GM21381 (cell line): ENCODE measurements around the gene RHOT1.
"Not testable (repeated sequence)": the region's sequence is repeated elsewhere in the genome, so short reads cannot be mapped to it uniquely, and the experiment has no call there.

ENCODE experiments used
- ATAC-seq: cut with Tn5 transposase; IDR thresholded peaks from one replicate; pipeline ENCODE4 v1.9.1; 2021; ENCODE audit warnings: mild to moderate bottlenecking, moderate library complexity; ENCODE audit not compliant: unreplicated experiment

Gene RHOT1

DNA sequence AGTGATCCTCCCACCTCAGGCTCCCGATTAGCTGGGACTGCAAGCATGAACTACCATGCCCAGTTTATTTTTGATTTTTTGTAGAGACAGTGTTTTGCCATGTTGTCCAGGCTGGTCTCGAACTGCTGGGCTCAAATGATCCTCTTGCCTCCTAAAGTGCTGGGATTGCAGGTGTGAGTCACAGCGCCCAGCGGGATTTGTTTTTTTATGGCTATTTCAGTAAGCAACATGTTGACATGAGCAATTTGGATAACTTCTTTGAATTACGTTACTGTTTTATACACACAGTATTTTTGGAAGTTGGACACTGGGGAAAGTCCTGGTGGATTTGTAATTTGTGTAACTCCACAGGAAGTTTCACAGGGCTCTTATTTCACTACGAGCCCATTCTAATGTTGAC is 18.5 kb upstream of the RHOT1 start:
- ATAC-seq: no peak

DNA sequence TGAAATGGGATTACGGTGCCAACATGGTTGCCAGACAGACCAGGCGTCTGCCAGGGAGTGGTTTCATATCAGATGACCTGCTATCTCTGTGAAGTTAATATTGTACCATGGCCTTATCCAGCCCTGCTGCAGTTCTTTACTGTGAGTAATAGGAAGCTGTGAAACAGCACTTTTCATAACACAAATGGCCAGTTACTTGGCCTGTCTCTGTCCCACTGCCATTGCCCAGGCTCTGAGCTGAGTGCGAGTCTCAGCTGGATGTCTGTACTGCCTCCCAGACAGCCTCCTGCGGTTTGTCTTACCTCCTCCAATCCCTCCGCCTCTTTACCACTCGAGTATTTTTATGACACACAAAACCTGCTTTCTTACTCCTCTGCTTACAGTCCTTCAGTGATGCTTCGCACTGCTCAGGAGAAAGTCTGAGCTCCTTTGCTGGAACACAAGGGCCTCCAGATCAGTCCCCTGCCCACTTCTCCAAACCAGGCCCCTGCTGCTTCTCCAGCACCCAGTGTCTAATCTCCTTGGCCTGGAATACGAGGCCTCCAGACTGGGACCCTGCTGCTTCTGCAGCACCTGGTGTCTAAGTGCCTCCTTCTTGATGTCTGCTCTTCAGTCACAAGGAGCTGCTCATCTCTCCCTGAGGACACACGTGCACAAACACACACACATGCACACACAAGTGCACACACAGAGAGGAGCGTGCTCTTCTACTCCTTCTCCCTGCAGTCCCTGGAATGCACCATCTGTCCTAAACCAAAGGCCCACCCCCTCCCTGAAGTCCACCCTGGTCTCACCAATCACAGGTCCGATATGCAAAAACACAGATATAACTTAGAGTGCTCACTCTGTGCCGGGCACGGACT is 17.1 kb upstream of the RHOT1 start:
- ATAC-seq: no peak

DNA sequence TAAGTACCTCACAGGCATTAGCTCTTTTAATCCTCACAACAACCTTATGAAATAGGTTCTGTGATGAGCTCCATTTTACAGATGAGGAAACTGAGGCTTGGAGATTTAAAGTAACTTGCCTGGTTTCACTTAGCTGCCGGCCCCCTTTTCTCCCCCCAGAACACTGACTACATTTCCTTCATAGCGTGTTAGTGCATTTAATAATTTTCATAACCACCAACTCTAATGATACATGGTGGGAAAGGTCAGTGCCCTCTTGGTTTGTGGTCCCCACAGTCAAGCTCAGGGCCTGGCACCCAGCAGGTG is 16.5 kb upstream of the RHOT1 start:
- no peak for ATAC-seq

DNA sequence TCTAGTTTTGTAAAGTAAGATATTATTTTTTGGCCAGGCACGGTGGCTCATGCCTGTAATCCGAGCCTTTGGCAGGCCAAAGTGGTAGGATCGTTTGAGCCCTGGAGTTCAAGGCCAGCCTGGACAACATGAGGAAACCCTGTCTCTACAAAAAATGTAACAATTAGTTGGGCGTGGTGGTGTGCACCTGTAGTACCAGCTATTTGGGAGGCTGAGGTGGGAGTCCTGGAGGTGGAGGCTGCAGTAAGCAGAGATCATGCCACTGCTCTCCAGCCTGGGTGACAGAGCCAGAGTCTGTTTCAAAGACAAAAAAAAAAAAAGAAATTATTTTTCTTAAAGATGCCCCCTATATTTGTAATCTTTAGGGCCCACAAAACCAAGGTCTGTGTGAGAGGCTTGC is 16.0 kb upstream of the RHOT1 start:
- ATAC-seq: no peak

DNA sequence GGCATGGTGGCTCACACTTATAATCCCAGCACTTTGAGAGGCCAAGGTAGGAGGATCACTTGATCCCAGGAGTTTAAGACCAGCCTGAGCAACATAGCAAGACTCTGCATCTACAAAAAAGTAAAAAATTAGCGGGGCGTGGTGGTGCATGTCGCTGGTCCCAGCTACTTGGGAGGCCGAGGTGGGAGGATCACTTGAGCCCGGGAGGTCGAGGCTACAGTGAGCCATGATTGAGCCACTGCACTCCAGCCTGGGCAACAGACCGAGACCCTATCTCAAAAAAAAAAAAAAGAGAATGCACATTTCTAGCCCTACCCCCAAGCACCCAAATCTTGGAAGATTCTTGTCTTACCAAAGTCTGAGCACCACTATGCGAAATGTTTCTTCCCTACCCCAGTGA is 15.6 kb upstream of the RHOT1 start:
- no peak for ATAC-seq

DNA sequence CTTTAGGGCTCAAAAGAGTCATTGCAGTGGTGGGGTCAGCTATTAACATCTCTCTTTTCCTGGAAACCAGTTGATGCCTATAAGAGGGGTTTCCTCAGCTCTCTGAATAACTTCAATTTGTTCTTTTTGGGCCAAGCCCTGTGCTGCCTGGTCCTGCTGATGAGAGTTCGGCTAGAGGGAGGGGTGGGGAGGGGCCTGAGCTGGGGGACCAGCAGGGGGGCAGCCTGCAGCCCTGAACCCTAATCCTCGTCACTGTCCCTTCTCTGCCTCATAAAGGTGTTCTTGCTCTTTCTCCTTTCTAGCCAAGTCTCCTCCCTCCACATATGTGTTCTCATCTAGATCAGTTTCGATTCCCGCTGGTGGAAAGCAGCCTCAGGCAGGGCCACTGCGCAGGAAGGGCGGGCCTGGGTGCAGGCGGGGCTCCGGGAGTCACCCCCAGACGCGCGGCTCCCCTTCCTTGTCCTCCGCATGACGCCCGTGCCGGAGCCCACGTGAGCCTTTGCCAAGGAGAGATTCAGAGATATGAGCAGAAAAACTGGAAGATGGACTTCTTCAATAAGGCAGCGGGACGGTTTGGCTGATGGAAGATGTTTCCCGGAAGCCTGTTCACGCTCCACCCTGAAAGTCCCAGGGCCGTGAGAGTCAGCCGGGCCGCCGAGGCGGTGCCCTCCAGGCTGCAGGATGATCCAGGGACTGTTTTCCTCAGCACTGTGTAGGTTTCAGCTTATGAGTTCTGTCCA is 15.0 kb upstream of the RHOT1 start:
- ATAC-seq: peak; percentile 92

DNA sequence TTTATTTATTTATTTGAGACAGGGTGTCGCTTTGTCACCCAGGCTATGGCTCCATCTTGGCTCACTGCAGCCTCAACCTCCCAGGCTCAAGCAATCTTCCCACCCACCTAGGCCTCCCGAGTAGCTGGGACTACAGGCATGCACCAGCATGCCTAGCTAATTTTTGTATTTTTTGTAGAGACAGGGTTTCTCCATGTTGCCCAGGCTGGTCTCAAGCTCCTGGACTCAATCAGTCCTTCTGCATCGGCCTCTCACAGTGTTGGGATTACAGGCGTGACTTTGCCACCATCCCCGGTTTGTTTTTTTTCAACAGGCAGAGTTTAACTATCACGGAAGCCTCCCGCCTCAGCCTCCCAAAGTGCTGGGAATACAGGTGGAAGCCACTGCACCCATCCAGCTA is 13.8 kb upstream of the RHOT1 start:
- ATAC-seq: not testable (repeated sequence)

DNA sequence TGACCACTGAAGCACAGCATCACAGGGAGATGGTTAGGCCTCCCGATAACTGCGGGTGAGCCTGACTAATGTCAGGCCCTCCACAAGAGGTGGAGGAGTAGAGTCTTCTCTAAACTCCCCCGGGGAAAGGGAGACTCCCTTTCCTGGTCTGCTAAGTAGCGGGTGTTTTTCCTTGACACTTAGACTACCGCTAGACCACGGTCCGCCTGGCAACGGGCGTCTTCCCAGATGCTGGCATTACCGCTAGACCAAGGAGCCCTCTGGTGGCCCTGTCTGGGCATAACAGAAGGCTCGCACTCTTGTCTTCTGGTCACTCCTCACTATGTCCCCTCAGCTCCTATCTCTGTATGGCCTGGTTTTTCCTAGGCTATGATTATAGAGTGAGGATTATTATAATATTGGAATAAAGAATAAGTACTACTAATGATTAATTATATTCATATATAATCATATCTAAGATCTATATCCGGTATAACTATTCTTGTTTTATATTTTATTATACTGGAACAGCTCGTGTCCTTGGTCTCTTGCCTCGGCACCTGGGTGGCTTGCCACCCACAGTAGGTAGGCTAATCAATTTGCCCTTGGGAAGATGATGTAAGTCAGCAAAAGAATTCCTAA is 6.7 kb upstream of the RHOT1 start:
- ATAC-seq: not testable (repeated sequence)

DNA sequence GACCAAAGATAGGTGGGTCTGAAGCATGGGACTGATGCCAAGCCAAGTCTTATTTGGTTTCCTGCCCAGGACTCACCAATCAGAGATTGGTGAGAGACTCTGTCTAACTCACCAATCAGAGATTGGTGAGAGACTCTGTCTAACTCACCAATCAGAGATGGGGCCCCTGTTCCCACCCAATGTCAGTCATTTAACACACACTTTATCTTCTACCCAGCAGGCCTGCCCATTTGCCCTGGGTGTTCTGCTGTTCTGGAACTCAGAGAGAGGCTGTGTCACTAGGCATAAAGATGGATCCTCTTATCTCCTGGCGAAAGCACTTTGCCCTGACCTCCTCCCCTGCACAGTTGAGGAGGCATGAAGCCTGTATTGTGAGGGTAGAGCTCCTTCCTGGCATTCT is 5.4 kb upstream of the RHOT1 start:
- ATAC-seq: no peak

DNA sequence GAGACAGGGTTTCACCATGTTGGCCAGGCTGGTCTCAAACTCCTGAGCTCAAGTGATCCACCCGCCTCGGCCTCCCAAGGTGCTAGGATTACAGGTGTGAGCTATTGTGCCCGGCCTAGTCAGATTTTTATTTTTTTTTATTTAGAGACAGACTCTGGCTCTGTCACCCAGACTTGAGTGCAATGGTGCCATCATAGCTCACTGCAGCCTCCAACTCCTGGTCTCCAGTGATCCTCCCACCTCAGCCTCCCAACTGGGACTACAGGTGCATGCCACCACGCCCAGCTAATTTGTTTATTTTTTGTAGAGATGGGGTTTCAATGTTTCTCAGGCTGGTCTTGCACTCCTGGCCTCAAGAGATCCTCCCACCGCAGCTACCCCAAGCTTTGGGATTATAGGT is 2.8 kb upstream of the RHOT1 start:
- not testable (repeated sequence) for ATAC-seq

DNA sequence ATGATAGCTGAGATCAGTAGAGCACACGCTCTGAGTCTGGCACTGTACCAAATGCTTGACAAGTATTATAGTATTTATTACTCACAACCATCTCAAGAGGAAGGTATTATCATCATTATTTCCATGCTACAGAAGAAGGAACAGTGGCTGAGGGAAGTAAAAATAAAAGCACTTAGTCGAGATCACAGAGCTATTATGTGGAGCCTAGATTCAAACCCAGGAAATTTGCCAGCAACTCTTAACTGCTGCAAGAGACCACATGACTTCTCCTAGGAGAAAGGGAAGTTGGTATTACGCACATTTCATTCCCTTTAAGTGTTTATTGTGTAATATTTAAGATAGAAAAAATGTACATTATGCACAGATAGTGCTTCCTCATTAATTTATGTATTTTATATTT is 1.0 kb upstream of the RHOT1 start:
- no peak for ATAC-seq

DNA sequence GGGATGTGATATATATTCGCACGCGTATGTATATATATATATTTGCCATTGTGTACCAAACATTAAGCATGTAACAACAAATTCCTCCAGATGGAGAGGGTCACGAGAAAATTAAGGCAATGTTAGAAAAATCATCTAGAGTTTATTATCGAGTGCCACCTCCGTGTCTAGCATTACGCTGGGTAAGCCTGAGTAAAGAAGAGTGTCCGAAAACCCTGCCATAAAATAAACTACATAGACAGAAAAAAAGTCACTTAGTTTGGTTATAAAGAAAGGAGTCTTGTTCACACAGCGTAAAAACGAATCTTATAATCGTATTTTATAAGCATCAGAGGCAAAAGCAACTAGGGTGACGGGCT is 644 bp upstream of the RHOT1 start:
- no peak for ATAC-seq

DNA sequence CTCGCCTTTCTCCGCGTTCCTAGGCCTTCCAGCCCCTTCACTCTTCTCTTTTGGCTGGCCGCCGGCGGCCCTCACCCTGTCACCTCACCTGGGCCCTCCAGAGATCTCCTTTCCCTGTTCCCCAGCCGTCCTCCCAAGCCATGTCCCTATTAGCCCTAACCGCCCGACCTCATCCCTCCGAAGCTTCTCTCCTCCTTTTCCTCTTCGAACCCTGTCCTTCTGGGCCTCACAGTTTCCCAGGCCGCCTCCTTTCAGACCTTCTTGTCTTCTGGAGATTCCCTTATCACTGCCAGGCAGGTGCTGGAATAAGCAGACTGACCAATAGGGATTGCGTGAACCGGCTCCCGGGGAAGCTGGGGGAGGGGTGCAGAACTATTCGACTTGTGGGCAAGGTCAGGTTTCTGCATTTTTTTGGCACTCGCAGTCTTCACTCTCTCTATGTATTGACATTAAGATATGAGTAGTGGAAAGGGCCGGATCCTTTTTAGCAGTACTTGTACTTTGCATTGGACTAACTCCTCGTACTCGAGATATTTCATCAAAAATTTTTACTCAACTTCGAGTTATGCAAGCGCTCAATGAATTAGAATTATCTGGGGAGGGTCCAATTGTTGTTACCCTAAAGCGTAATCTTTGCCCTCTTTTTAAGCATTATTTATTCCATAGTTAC is 690 bp downstream of the RHOT1 start:
- ATAC-seq: peak; percentile 11

DNA sequence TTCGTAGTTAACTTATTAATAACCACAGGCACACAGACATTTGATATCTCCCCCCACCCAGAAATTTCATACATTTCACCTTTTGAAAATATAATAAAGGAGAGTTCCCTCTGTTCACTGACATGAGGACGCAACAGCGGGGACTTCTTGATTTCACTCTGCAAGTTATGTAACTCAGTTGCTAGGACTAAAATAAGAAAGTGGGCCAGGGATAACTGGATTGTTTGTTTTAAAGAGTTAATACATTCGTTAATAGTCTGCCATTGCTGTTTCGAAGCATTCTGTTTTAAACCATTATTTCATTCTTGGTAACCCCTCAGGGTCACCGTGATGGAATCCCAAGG is 1.2 kb downstream of the RHOT1 start:
- no peak for ATAC-seq

DNA sequence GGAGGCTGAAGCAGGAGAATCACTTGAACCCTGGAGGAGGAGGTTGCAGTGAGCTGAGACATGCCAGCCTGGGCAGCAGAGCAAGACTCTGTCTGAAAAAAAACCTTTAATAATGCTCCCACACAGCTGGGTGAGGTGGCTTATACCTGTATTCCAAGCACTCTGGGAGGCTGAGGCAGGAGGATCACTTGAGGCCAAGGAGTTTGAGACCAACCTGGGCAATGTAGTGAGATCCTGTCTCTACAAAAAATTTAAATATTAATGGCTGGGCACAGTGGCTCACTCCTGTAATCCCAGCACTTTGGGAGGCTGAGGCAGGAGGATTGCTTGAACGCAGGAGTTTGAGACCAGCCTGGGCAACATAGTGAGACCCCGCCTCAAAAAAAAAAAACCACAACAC is 2.1 kb downstream of the RHOT1 start:
- not testable (repeated sequence) for ATAC-seq

DNA sequence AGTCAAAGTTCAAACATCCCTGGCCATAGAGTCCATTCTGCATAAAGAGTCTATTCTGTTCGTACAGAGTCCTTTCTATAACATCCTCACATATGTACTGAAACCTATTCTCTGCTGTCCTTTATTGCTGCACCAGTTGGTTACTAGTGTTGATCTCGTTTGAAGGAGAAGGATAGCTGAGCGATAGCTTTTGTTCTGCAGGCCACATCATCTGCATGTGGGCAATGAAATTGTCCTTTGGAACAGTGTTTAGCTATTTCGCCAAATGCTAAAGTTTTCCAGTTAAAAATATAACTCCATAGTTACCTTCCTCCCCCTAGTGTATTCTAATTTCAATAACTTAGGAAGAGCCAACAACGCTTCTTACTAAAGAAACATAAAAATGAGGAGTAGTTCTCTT is 6.0 kb downstream of the RHOT1 start:
- no peak for ATAC-seq

DNA sequence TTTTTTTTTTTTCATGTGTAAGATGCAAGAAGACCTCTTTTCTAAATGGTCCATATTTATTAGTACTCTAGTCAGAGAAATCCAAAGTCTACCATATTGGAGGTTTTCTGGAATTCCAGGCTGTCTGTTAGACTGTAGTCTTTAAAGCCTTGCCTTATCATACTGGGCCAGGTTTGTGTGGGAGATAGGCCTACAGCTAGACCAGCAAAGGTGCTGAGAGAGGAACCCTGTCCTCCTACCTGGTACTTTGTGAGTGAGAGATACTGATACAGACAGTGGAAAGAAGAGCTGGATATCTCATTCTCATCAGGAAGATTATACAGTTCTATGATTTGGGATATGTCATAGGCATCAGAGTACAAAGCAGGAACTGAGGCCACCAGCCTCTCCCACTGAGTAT is 8.1 kb downstream of the RHOT1 start:
- no peak for ATAC-seq

DNA sequence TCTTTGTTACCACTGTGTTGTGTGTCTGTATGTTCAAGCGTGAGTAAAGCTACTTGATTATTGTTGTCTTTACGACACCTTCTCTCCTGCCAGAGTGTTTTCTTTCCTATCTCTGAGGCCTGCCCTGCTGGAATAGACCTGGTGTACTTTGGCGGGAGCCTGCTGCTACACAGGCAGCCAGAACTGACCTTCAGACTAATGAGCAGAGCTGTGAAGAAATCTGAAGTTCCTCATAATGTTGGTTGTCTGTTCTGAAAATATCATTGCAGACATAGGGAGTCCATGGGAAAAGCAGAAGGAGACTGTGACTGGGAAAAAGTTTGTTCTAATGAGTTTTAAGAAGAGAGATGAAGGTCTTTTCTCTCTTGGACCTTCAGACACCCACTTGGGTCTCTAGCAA is 9.8 kb downstream of the RHOT1 start:
- ATAC-seq: no peak

DNA sequence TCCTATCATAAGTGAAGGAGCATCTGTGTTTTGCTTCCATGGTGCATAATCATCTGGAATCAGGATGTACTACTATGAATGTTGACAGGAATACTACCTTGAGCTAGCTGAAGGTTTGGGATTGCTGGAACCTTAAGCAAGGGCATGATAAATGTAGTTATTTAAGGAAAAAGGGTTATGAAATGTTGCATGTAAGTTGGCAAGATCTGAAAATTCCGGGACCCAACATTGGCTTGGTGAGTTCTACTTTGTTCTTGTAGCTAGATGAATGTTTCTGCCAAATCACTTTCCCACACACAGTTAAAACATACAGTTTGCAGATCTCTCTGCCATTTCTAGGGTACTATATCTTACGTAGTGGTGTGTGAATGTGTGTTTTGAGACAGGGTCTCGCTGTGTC is 13.6 kb downstream of the RHOT1 start:
- ATAC-seq: no peak

DNA sequence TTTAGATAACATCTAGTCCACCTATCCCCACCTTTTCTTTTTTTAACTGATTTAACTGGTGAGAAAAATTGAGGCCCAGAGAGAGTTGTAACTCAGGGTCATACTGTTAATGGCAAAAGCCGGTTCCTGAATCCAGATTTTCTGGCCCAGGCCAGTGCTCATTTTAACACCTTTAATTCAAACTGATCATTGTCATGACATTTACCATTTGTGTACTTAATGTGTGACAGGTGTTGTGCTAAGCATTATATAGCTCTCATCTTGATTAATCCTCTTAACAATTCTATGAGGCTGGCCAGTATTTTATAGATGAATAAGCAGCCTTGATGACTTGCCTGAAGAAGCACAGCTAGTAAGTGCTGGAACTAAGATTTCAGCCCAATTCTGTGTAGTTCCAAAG is 14.4 kb downstream of the RHOT1 start:
- no peak for ATAC-seq

DNA sequence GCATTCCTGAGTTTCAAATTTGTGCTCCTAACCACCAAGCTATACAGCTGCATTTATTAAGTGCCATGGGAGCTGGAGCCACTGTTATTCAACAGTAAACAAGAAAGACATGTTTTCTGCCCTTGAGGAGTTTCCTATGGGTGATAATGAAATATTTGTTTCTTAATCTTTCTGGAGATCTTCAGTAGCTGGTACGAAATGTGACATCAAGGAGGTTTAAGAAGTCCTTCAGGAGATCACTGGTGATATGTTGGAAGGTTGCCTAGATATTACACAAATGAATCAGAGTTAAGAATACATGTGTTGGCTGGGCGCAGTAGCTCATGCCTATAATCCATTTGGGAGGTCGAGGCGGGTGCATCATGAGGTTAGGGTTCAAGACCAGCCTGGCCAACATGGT is 14.9 kb downstream of the RHOT1 start:
- ATAC-seq: no peak
